Activated CD4-positive, CD25-positive, alpha-beta regulatory T cell treated with anti-CD3 and anti-CD28 coated beads, Interleukin-2, amount 50 U/mL, for 72 hours (primary cell): ENCODE data around the gene PLXNA3.

ENCODE experiments used
- DNase-seq: peaks from one replicate; pipeline ENCODE4 v3.0.0; 2021

The PLXNA3 gene

GRCh38 chrX:154436374-154436982 lies 21.6 kb upstream of the PLXNA3 start:
- DNase-seq, result peak; percentile 56

- DNase-seq, result peak; percentile 73
Measured at GRCh38 chrX:154436983-154437752, 20.9 kb upstream of the PLXNA3 start, which contains the start of gene GDI1. GDI1 (plus strand) TSS chrX:154437154; CDS start chrX:154437255, 101 bp downstream.

- DNase-seq, result no peak
Measured at GRCh38 chrX:154437971-154438893, 19.8 kb upstream of the PLXNA3 start.

GRCh38 chrX:154439841-154440240 lies 18.2 kb upstream of the PLXNA3 start:
- no peak for DNase-seq

- no peak for DNase-seq
Measured at GRCh38 chrX:154440623-154441357, 17.3 kb upstream of the PLXNA3 start.

- DNase-seq, result no peak
Measured at GRCh38 chrX:154441564-154441963, 16.5 kb upstream of the PLXNA3 start.

- DNase-seq, result no peak
Measured at GRCh38 chrX:154441984-154442707, 15.9 kb upstream of the PLXNA3 start.

GRCh38 chrX:154443479-154443910 lies 14.6 kb upstream of the PLXNA3 start:
- DNase-seq, result no peak

GRCh38 chrX:154443992-154444754 lies 13.9 kb upstream of the PLXNA3 start, which contains the start of gene FAM50A:
FAM50A (plus strand) TSS chrX:154444141; CDS start chrX:154444236, 95 bp downstream.
- peak; percentile 78 for DNase-seq

- DNase-seq, result no peak
Measured at GRCh38 chrX:154444755-154445246, 13.3 kb upstream of the PLXNA3 start.

- DNase-seq, result no peak
Measured at GRCh38 chrX:154445776-154446175, 12.3 kb upstream of the PLXNA3 start.

- no peak for DNase-seq
Measured at GRCh38 chrX:154446430-154446829, 11.7 kb upstream of the PLXNA3 start.

GRCh38 chrX:154448484-154448883 lies 9.6 kb upstream of the PLXNA3 start:
- DNase-seq, result no peak

- no peak for DNase-seq
Measured at GRCh38 chrX:154449618-154450017, 8.5 kb upstream of the PLXNA3 start.

- DNase-seq, result no peak
Measured at GRCh38 chrX:154450312-154450711, 7.8 kb upstream of the PLXNA3 start.

- DNase-seq, result no peak
Measured at GRCh38 chrX:154452823-154453222, 5.3 kb upstream of the PLXNA3 start.

- DNase-seq, result peak; percentile 61
Measured at GRCh38 chrX:154457491-154458115, 478 bp upstream of the PLXNA3 start.

- no peak for DNase-seq
Measured at GRCh38 chrX:154458954-154459778, 1.1 kb downstream of the PLXNA3 start.

GRCh38 chrX:154459832-154460231 lies 1.8 kb downstream of the PLXNA3 start:
- DNase-seq, result no peak
